OCI-LY1 (cell line): ENCODE measurements around the gene NME9.

Source experiments
- H2AFZ ChIP-seq: fragments of 200-600 bp; sonication (generic), shearing (Covaris generic); 2 replicates; pipeline ENCODE4 v1.6.0; 2014; ENCODE audit warnings: antibody characterized with exemption, mild to moderate bottlenecking, low read length
- H3F3A ChIP-seq: fragments of 200-600 bp; sonication (generic), shearing (Covaris generic); 2 replicates; pipeline ENCODE4 v1.6.0; 2014; ENCODE audit warnings: mild to moderate bottlenecking, antibody characterized with exemption, low read length, moderate library complexity; ENCODE audit not compliant: insufficient read depth
- H3K27ac ChIP-seq: fragments of 200-600 bp; sonication (generic); 2 replicates; pipeline ENCODE4 v1.5.1; 2014; ENCODE audit warnings: low read length, mixed run types, mild to moderate bottlenecking, low read depth; ENCODE audit not compliant: poor library complexity, severe bottlenecking
- H3K27me3 ChIP-seq: fragments of 200-600 bp; sonication (generic); 2 replicates; pipeline ENCODE4 v1.6.0; 2014; ENCODE audit warnings: antibody characterized with exemption, mild to moderate bottlenecking, low read length, moderate library complexity; ENCODE audit not compliant: insufficient read depth
- H3K36me3 ChIP-seq: fragments of 200-600 bp; sonication (generic); 2 replicates; pipeline ENCODE4 v1.6.1; 2014; ENCODE audit warnings: mild to moderate bottlenecking, antibody characterized with exemption, low read length, moderate library complexity, mixed read lengths; ENCODE audit not compliant: insufficient read depth
- H3K4me1 ChIP-seq: fragments of 200-600 bp; sonication (generic); 2 replicates; pipeline ENCODE4 v1.5.1; 2014; ENCODE audit warnings: mild to moderate bottlenecking, low read length, moderate library complexity; ENCODE audit not compliant: insufficient read depth, severe bottlenecking
- H3K4me2 ChIP-seq: fragments of 200-600 bp; sonication (generic), shearing (Covaris generic); 2 replicates; pipeline ENCODE4 v1.6.1; 2014; ENCODE audit warnings: low read length
- H3K4me3 ChIP-seq: fragments of 200-600 bp; sonication (generic); 2 replicates; pipeline ENCODE4 v1.5.1; 2014; ENCODE audit warnings: low read length, low read depth, mild to moderate bottlenecking, mixed read lengths; ENCODE audit not compliant: poor library complexity, severe bottlenecking
- H3K79me2 ChIP-seq: fragments of 200-600 bp; shearing (Covaris generic); 2 replicates; pipeline ENCODE4 v1.6.1; 2016; ENCODE audit warnings: mixed run types, low read length, mixed read lengths; ENCODE audit not compliant: insufficient read depth
- H3K9ac ChIP-seq: fragments of 200-600 bp; sonication (generic), shearing (Covaris generic); 2 replicates; pipeline ENCODE4 v1.6.1; 2014; ENCODE audit warnings: mild to moderate bottlenecking, low read length, mixed read lengths
- H3K9me2 ChIP-seq: fragments of 200-600 bp; sonication (generic), shearing (Covaris generic); 2 replicates; pipeline ENCODE4 v1.6.1; 2014; ENCODE audit warnings: low read depth, mild to moderate bottlenecking, low read length, mixed read lengths
- H3K9me3 ChIP-seq: fragments of 200-600 bp; shearing (Covaris generic); 2 replicates; pipeline ENCODE4 v1.6.1; 2014; ENCODE audit warnings: low read length, mixed read lengths
- H4K20me1 ChIP-seq: fragments of 200-600 bp; sonication (generic), shearing (Covaris generic); 2 replicates; pipeline ENCODE4 v1.6.0; 2016; ENCODE audit warnings: mild to moderate bottlenecking, low read length; ENCODE audit not compliant: insufficient read depth
- CTCF ChIP-seq: fragments of 200-600 bp; sonication (generic), shearing (Covaris generic); IDR thresholded peaks from 2 replicates; pipeline ENCODE4 v1.5.1; 2017; ENCODE audit warnings: mild to moderate bottlenecking, antibody characterized with exemption, low read length, moderate library complexity, mixed read lengths
- EZH2 ChIP-seq: fragments of 200-600 bp; sonication (generic), shearing (Covaris generic); IDR thresholded peaks from 2 replicates; pipeline ENCODE4 v1.8.0; 2017; ENCODE audit warnings: borderline replicate concordance, mixed run types, mild to moderate bottlenecking, antibody characterized with exemption, low read length, moderate library complexity, mixed read lengths

The NME9 gene

GRCh38 chr3:138300647-138301046 is 29.0 kb downstream of the NME9 start:
- no peak overlapping the region for H3K4me2 ChIP-seq
- no peak overlapping the region for H3K27ac ChIP-seq
- H2AFZ ChIP-seq, result no peak overlapping the region
- H3K79me2 ChIP-seq, result no peaks in the 10 kb centered on the region
- no peak overlapping the region for H3K4me3 ChIP-seq
- no peak overlapping the region for H3K9ac ChIP-seq
- no peaks in the 10 kb centered on the region for H3K27me3 ChIP-seq
- H3K36me3 ChIP-seq, result peaks cover 27% of the 10 kb centered on the region
- no peaks in the 10 kb centered on the region for H3K9me3 ChIP-seq
- no peaks in the 10 kb centered on the region for H4K20me1 ChIP-seq
- TF ChIP-seq EZH2 (no peak), CTCF (no peak)
- H3K4me1 ChIP-seq, result no peaks in the 10 kb centered on the region
- no peaks in the 10 kb centered on the region for H3K9me2 ChIP-seq
- no peaks in the 10 kb centered on the region for H3F3A ChIP-seq

- Histone ChIP-seq H3K4me2 (no peak overlapping the region), H3K9me3 (no peaks in the 10 kb centered on the region), H3K9me2 (no peaks in the 10 kb centered on the region), H3K9ac (no peak overlapping the region), H2AFZ (no peak overlapping the region), H3K4me3 (no peak overlapping the region), H3K79me2 (no peaks in the 10 kb centered on the region), H3K27me3 (no peaks in the 10 kb centered on the region), H3K27ac (no peak overlapping the region), H3K4me1 (no peaks in the 10 kb centered on the region), H3F3A (no peaks in the 10 kb centered on the region), H3K36me3 (peaks cover 50% of the 10 kb centered on the region), H4K20me1 (no peaks in the 10 kb centered on the region)
- TF ChIP-seq CTCF (no peak), EZH2 (no peak)
Measured at GRCh38 chr3:138297876-138298275, 31.8 kb downstream of the NME9 start.

- Histone ChIP-seq H3K4me1 (no peaks in the 10 kb centered on the region), H3K4me2 (no peak overlapping the region), H3K36me3 (peaks cover 58% of the 10 kb centered on the region), H3K9ac (no peak overlapping the region), H2AFZ (no peak overlapping the region), H3F3A (no peaks in the 10 kb centered on the region), H3K9me2 (no peaks in the 10 kb centered on the region), H3K79me2 (no peaks in the 10 kb centered on the region), H3K27me3 (no peaks in the 10 kb centered on the region), H3K4me3 (no peak overlapping the region), H3K27ac (no peak overlapping the region), H3K9me3 (no peaks in the 10 kb centered on the region), H4K20me1 (no peaks in the 10 kb centered on the region)
- no peak for TF ChIP-seq CTCF
- TF ChIP-seq EZH2, result no peak
Measured at GRCh38 chr3:138297059-138297607, 32.5 kb downstream of the NME9 start.
